ENCODE measurements around the gene APOBEC3B.
"Not testable (repeated sequence)": the region's sequence is repeated elsewhere in the genome, so short reads cannot be mapped to it uniquely, and the experiment has no call there.

Gene APOBEC3B

DNA sequence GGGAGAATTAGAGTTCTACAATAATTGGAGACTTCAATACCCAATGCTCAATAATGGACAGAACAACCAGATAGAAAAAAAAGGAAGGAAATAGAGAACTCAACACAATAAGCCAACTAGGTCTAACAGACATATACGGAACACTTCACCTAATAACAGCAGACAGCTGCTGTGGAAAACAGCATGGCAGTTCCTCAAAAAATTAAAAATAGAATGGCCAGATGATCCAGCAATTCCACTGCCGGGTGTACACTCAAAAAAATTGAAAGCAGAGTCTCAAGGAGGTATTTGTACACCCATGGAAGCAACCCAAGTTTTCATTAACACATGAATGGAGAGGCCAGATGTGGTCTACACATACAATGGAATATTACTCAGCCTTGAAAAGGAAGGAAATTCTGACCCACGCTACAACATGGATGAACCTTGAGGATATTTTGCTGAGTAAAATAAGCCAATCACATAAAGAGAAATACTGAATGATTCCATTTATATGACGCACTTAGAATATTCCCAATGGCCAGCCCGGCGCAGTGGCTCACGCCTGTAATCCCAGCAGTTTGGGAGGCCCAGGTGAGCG, 26.2 kb downstream of the APOBEC3B start:
- DNase-seq: not testable (repeated sequence)

DNA sequence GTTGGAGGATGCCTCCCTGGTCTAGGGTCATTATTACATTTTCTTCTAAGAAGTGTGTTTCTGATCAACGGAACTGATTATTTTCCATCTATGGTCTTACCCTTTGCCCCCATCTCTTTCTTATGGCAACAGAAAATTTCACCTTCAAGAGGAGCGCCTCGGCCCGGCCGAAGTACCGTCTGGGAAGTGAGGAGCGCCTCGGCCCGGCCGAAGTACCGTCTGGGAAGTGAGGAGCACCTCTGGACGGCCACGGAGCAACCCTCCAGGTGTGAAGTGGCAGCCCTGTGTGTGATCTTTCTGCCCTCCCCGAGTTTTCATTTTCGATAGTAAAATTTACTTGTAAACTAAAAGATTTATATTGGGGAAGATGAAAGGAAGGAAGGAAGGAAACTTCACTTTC, 28.8 kb downstream of the APOBEC3B start:
- no peak for DNase-seq

DNA sequence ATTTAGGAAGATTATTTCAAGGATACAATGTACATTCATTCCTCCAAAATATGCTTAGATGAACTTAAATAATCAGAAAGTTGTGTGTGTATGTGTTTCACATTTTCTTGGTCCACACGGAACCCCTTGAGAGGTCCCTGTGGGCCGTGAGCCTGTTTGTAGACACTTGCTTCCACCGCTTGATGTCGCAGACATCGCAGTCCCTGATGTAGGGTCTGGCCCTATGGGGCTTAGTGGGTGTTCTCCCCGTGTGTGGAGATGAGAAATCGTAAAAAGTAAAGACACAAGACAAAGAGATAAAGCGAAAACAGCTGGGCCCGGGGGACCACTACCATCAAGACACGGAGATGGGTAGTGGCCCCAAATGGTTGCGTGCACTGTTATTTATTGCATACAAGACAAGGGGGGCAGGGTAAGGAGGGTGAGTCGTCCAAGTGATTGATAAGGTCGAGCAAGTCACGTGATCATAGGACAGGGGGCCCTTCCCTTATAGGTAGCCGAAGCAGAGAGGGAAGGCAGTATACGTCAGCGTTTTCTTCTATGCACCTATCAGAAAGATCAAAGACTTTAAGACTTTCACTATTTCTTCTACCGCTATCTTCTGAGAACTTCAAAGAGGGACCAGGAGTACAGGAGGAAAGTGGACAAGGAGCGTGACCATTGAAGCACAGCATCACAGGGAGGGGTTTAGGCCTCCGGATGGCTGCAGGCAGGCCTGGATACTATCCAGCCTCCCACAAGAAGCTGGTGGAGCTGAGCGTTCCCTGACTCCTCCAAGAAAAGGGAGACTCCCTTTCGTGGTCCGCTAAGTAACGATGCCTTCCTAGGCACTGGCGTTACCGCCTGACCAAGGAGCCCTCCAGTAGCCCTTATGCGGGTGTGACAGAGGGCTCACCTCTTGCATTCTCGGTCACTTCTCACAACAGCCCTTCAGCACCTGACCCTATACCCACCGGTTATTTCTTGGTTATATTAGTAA, 30.7 kb downstream of the APOBEC3B start:
- DNase-seq: no peak

DNA sequence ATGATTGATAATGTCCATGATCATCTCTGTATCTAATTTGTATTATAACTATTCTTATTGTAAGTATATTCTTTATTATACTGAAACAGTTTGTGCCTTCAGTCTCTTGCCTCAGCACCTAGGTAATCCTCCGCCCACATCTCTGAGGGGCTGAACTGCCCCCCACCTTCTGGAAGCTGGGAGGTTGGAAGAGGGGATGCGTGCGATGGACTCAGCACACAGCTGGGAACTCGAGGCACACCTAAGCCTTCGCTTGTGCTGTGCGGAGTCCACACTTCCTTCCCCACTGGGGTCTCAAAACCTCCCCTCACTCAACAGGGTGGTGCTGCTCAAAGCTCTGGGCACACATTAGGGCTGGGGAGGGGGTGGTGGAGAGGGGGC, 31.4 kb downstream of the APOBEC3B start:
- DNase-seq: not testable (repeated sequence)

DNA sequence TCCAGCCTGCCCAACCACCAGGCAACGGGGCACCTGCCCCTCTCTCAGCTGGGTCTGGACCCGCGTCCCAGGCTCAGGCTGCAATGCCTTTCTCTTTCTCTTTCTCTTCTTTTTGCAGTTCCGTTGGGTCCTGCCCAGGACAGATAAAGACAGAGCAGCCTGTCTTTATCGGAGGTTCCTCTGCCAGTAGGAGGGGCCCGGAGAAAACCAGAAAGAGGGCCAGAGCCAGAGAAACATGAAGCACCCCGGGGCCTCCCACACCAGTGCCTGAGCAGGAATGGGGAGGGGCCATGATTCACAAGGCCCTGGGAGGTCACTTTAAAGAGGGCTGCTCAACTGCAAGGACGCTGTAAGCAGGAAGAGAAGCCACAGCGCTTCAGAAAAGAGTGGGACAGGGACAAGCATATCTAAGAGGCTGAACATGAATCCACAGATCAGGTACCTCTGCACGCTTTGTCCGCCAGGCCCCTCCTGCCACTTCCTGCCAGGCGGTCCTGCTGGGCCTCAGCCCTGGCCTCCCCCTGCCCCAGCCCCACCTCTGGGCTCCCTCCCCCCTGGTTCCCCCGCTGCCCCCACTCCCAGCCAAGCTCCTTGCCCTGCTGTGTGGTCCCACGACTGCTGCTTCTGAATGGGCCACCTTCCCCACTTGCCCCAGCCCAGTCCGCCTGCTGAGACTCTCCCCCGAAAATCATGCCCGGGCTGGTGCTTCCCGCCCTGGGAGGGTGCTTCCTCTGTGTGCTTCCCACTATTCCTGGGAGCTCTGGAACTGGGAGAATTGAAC, 32.0 kb downstream of the APOBEC3B start, which contains the start of gene APOBEC3C:
APOBEC3C (plus strand) TSS at position 316 of the 781 bp plus-strand sequence; CDS start at position 422, 106 bp downstream.
- DNase-seq: peak; percentile 92

DNA sequence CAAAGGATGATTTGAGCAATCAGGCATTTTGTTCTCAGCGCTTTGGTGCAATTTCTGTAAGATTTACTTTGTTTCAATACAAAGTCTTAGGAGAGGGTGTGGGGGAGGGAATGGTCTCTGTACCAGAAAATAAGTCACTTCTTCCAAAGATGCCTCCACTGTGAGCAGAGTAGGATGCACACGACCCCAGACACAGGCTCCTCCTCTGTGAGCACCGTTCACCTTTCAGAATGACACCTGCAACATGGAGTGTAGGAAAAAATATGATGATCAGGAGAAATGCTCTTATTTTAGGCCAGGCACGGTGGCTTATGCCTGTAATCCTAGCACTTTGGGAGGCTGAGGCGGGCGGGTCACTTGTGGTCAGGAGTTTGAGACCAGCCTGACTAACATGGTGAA, 32.6 kb downstream of the APOBEC3B start:
- DNase-seq: not testable (repeated sequence)

DNA sequence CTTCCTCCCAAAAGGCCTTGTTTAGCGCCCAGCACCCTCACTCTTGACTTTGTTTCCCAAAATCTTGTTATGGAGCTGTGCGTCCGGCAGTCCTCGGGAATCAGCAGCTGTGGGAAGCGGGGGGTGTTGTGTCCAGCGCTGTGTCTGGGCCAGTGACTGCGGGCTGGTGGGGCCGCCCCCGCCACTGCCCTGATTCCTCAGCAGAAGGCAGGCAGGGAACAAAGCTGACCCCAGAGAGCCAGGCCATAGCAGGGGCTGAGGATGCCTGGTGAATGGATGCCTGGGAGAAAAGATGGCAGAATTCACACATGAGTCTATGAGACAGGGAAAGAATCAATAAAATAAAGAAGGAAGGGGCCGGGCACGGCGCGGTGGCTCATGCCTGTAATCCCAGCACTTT, 34.4 kb downstream of the APOBEC3B start:
- no peak for DNase-seq

DNA sequence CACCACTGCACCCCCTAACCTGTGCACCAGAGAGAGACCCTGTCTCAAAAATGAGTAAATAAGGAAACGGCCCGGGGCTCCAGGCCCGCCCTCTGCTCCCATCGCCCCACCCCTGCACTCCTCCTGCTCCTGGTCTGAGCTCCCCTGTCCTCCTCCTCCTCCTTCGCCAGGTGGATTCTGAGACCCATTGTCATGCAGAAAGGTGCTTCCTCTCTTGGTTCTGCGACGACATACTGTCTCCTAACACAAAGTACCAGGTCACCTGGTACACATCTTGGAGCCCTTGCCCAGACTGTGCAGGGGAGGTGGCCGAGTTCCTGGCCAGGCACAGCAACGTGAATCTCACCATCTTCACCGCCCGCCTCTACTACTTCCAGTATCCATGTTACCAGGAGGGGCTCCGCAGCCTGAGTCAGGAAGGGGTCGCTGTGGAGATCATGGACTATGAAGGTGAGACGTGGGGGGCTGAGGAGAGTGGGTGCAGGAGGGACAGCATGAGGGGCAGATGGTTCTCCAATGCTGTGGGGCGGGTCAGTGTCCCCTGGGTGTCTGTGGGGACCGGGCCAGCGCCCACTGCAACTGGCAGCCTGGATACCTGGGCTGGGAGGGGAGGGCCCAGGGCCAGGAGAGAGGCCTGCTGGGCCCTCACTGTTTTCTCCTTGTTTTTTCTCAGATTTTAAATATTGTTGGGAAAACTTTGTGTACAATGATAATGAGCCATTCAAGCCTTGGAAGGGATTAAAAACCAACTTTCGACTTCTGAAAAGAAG, 35.6 kb downstream of the APOBEC3B start:
- no peak for DNase-seq

DNA sequence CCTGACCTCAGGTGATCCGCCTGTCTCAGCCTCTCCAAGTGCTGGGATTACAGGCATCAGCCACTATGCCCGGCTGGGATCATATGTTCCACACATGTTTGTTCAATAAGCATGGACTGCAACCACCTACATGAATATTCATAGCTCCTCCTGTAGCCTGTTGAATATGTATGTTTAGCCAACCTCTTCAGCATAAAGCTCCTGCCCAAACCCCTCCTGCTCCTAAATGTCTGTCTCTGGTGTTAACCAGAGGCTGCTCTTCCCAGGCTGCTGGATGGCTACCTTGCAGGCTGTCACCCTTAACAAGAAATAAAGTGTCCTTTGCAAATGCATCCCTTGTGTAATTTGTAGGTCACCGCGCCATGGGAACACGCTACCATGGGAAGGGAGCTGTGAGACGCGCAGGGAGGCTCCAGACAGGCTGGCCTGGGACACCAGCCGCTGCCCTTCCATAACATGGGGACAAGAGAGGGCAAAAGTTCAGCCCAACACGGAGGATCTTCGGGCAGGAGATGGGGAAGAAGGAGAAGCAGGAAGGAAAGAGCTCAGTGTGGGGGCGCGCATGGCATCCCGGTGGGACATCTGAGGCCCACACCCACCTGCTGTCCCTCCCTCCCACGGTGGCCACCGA, 38.0 kb downstream of the APOBEC3B start:
- DNase-seq: not testable (repeated sequence)

DNA sequence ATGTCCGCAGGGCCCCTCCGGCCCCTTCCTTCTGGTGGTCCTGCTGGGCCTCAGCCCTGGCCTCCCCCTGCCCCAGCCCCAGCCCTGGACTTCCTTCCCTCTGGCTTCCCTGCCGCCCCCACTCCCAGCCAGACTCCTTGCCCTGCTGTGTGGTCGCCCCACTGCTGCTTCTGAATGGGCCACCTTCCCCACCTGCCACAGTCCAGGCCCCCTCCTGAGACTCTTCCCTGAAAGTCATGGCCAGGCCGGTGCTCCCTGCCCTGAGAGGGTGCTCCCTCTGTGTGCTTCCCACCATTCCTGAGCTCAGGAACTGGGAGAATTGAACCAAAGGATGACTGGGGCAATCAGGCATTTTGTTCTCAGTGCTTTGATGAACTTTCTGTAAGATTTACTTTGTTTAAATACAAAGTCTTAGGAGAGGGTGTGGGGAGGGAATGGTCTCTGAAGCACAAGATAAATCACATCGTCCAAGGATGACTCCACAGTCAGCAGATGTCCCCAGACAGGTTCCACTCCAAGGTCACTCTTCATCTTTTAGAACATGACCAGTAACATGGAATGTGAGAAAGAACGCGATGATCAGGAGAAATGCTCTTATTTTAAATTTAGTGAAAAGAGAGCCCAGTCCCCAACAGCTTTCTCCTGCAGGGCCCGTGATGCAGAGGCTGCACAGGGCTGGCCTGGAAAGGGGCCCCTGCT, 39.6 kb downstream of the APOBEC3B start:
- DNase-seq: no peak

DNA sequence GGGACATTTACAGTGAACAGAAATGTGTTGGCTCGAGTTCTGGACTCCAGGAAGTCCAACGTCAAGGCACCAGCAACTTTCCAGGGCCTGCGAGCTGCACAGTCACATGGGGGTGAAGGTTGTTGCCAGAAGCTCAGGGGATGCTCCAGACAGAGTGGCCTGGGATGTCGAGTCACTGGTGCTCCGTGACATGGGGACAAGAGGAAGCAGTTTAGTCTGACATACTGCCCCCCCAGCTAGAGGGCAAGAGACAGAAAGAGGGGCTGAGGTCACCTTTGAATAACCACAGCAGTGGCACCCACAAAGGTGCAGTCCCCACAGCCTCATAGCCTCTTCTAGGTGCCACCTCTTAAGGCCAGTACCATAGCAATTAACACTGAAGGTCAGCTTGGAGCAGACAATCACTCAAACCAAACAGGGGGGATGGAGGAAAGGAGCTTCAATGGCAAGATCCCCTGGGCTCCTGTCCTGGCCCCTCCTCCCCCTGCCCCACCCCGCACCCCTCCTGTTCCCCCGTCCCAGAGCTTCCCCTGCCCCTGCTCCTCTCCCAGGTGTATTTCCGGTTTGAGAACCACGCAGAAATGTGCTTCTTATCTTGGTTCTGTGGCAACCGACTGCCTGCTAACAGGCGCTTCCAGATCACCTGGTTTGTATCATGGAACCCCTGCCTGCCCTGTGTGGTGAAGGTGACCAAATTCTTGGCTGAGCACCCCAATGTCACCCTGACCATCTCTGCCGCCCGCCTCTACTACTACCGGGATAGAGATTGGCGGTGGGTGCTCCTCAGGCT, 42.6 kb downstream of the APOBEC3B start:
- peak; percentile 39 for DNase-seq

DNA sequence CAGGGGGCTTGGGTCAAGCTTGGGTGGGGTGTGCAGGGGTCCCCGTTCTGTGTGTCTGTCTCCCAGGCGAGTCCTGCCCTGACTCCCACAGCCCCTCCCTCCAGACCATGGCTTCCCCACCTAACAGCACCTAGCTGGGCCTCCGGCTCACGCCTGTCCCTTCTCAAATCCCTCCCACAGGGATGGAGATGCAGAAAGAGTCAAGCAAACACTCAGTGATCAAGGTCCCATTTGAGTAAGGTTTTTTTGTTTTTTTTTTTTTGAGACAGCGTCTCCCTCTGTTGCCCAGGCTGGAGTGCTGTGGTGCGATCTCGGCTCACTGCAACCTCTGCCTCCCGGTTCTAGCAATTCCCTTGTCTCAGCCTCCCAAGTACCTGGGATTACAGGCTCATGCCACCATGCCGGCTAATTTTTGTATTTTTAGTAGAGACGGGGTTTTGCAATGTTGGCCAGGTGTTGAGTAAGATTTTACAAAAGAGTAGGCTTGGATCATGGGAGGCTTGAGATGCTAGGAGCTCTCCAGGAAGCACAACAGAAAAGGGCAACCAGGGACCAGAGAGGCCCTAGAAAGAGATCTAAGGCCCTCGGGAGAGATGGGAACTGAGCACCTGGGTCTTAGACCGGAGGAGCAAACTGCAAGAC, 44.5 kb downstream of the APOBEC3B start:
- no peak for DNase-seq

DNA sequence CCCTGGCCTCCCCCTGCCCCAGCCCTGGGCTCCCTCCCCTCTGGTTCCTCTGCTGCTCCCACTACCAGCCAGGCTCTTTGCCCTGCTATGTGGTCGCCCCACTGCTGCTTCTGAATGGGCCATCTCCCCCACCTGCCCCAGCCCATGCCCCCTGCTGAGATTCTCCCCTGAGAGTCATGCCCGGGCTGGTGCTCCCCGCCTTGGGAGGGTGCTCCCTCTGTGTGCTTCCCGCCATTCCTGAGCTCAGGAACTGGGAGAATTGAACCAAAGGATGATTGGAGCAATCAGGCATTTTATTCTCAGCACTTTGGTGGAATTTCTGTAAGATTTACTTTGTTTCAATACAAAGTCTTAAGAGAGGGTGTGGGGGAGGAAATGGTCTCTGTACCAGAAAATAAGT, 45.6 kb downstream of the APOBEC3B start:
- no peak for DNase-seq

DNA sequence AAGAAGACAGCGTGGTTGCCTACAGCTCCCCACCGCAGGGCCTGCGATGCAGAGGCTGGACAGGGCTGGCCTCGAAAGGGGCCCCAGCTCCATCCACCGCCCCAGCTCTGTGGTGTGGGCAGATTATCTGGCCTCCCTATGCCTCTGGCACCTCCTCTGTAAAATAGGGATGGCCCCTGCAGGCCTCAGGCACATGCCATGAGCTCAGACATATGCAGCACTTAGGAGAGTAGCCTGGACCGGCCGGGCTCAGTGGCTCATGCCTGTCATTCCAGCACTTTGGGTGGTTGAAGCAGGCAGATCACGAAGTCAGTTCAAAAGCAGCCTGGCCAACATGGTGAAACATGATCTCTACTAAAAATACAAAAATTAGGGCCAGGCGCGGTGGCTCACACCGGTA, 46.1 kb downstream of the APOBEC3B start:
- DNase-seq: no peak

DNA sequence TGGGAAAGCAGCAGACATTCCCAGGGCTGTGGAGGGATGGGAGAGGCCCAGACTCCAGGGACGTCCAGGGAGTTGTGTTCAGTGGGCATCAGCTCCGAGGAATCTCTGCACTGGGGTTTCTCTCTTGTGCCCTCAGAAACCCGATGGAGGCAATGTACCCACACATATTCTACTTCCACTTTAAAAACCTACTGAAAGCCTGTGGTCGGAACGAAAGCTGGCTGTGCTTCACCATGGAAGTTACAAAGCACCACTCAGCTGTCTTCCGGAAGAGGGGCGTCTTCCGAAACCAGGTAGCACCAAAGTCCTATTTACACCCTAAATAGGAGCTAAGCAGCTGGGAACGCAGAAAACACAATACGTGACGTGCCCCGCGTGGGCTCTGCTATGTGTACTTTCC, 47.1 kb downstream of the APOBEC3B start:
- no peak for DNase-seq

DNA sequence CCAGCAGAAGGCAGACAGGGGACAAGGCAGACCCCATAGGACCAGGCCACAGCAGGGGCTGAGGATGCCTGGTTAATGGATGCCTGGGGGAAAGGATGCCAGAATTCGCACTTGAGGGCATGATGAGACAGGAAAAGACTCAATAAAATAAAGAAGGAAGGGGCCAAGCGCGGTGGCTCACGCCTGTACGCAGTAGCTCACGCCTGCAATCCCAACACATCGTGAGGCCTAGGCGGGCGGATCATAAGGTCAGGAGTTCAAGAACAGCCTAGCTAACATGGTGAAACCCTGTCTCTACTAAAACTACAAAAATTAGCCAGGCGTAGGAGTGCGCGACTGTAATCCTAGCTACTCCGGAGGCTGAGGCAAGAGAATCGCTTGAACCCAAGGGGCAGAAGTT, 48.6 kb downstream of the APOBEC3B start:
- no peak for DNase-seq

DNA sequence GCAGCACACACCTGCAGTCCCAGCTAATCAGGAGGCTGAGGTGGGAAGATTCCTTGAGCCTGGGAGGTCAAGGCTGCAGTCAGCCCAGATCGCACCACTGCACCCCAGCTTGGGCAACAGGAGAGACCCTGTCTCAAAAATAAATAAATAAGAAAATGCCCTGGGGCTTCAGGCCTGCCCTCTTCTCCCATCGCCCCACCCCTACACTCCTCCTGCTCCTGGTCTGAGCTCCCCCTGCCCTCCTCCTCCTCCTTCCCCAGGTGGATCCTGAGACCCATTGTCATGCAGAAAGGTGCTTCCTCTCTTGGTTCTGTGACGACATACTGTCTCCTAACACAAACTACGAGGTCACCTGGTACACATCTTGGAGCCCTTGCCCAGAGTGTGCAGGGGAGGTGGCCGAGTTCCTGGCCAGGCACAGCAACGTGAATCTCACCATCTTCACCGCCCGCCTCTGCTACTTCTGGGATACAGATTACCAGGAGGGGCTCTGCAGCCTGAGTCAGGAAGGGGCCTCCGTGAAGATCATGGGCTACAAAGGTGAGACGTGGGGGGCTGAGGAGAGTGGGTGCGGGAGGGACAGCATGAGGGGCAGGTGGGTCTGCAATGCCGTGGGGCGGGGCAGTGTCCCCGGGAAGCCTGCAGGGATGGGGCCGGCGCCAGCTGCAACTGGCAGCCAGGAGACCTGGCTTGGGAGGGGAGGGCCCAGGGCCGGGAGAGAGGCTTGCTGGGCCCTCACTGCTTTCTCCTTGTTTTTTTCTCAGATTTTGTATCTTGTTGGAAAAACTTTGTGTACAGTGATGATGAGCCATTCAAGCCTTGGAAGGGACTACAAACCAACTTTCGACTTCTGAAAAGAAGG, 49.5 kb downstream of the APOBEC3B start:
- not testable (repeated sequence) for DNase-seq

DNA sequence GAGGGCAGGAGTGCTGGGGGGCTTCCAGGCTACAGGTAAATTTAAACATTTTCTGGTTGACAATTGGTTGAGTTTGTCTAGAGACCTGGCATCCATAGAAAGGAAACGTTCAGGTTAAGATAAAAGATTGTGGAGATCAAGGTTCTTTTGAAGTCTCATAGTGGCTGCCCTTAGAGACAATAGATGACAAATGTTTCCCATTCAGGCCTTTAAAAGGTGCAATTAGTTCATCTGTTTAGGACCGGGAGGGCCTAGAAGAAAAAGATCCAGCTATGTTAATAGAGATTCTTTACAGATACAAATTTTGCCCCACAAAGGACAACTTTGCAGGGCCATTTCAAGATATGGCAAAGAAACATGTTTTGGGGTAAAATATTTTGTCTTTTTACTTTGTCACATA, 54.9 kb downstream of the APOBEC3B start:
- not testable (repeated sequence) for DNase-seq
